Heart left ventricle (tissue), 16 donors: ENCODE measurements around the gene BTBD17. TPM values are rescaled to one million over a fixed set of nuclear protein-coding genes. Genes with fewer than 3 reads are reported as not detected.
A peak's percentile ranks its signal among the peaks of the same experiment; 100 is the strongest.

ENCODE experiments used
- ATAC-seq, 4 donors: fragments of 200-7000 bp; cut with Tn5 transposase; one replicate each; pipeline ENCODE4 v1.9.1; 2020 to 2022; ENCODE audit warnings: moderate library complexity in 4 of 4, mild to moderate bottlenecking in 3 of 4, moderate number of reproducible peaks in 1 of 4
- DNase-seq, 5 donors: peaks; one replicate each; pipeline ENCODE4 v3.0.0-alpha.2; 2020
- H3K27ac ChIP-seq, 12 donors: fragments of 200-600 bp; sonication (generic) in 4 of 12; one replicate each; pipeline versions ENCODE4 v1.5.0 to v1.8.0; 2016 to 2022; ENCODE audit warnings: mild to moderate bottlenecking in 2 of 12
- H3K27me3 ChIP-seq, 9 donors: fragments of 200-600 bp; sonication (generic) in 2 of 9; one replicate each; pipeline versions ENCODE4 v1.5.1 to v1.8.0; 2016 to 2022; ENCODE audit warnings: mild to moderate bottlenecking in 3 of 9
- H3K36me3 ChIP-seq, 9 donors: fragments of 200-600 bp; sonication (generic) in 2 of 9; one replicate each; pipeline versions ENCODE4 v1.5.0 to v1.8.0; 2018 to 2022; ENCODE audit warnings: mild to moderate bottlenecking in 2 of 9
- H3K4me1 ChIP-seq, 12 donors: fragments of 200-600 bp; sonication (generic) in 4 of 12; one replicate each; pipeline versions ENCODE4 v1.5.0 to v1.8.0; 2016 to 2022; ENCODE audit warnings: mild to moderate bottlenecking in 3 of 12
- H3K4me3 ChIP-seq, 12 donors: fragments of 200-600 bp; sonication (generic) in 4 of 12; one replicate each; pipeline versions ENCODE4 v1.5.0 to v1.8.0; 2017 to 2022; ENCODE audit warnings: mild to moderate bottlenecking in 9 of 12, moderate library complexity in 4 of 12
- H3K9me3 ChIP-seq, 12 donors: fragments of 200-600 bp; sonication (generic) in 4 of 12; one replicate each; pipeline versions ENCODE4 v1.5.0 to v1.8.0; 2016 to 2022; ENCODE audit warnings: mild to moderate bottlenecking in 1 of 12
- CTCF ChIP-seq, 12 donors: fragments of 200-600 bp; sonication (generic) in 4 of 12; IDR thresholded peaks; one replicate each; pipeline versions ENCODE4 v1.5.0 to v1.8.0; 2018 to 2022; ENCODE audit warnings: antibody characterized with exemption in 12 of 12, mild to moderate bottlenecking in 5 of 12
- POLR2A ChIP-seq, 2 donors: fragments of 450-650 bp; IDR thresholded peaks; one replicate each; pipeline ENCODE4 v1.6.1; 2017; ENCODE audit warnings: antibody characterized with exemption in 2 of 2, mild to moderate bottlenecking in 2 of 2, moderate library complexity in 2 of 2
- WGBS, 4 donors: extraction: QIAGEN DNeasy Blood & Tissue Kit in 2 of 4; methylation state at CpG; one replicate each; pipeline versions ENCODE4 v1.1.5 to v1.1.7; 2013 to 2018; 5-methylcytosine and 5-hydroxymethylcytosine counted together
- intact Hi-C, 10 donors: fragments of 100-400 bp; cut with DNase I; formaldehyde crosslinking; loops; one replicate each; pipeline versions ENCODE4 v1.11.1 to v1.14.2; 2022
- polyA plus RNA-seq, 2 donors: library from polyadenylated mRNA; stranded (reverse); fragments of 200-250 nt; gene quantifications; one replicate each; pipeline ENCODE4 v1.2.3, GENCODE V29; 2013
- total RNA-seq, 9 donors: library from RNA; depleted of rRNA in 2 of 9; stranded (reverse); fragments of >200 nt in 2 of 9; fragmentation: NEBNext Ultra II Directional in 3 of 9; extraction: Animal tissue kit (Norgen Biotek cat#: 25700) in 3 of 9; gene quantifications; one replicate each; pipeline versions ENCODE4 v1.1.0 to v1.2.4, GENCODE V29; 2016 to 2023
- donor health status: ischemic (EF 13 %, LVEDD 7.1; RV severe dilation, severe dysfunction).
- donor health status: healthy with polysubstance abuse.
- donor health status: DM: no; HTN: yes; CAD: no.
- donor health status: DM: no; HTN: no; CAD: no.
- donor health status: ischemic (EF 25% LVEDD 6.9; RV normal size, moderate dysfunction).
- donor health status: ischemic (EF 25% LVEDD 5.7; RV mildly dilated, moderate dysfunction).
- donor health status: healthy.
- donor health status: DM: yes; HTN: yes; CAD: no.
- donor health status: ischemic (EF 35%, LVEDD 5.7; RV mildly dilated, moderate dysfunction).
- donor health status: nonischemic (EF 11% LVEDD 7.7; RV severe dilation, severe dysfunction).
- donor health status: DM: yes; HTN: yes; CAD: no.
- donor health status: PGD.
- donor health status: ischemic (EF 29% LVEDD 5.4; RV normal size, mild dysfunction).
- donor health status: nonischemic (EF 23%, LVEDD 6.1; RV moderate dilation, normal function).

Gene BTBD17
- total and polyA plus RNA-seq, 11 donors = not detected

GRCh38 chr17:74369665-74370490 lies 8.2 kb upstream of the BTBD17 start:
- Histone ChIP-seq H3K27me3 (peaks cover 0 to 6% (median 0%) of the 10 kb centered on the region in 9 donors), H3K4me1 (peaks cover 0 to 23% (median 9%) of the 10 kb centered on the region in 12 donors), H3K4me3 (no peak overlapping the region), H3K9me3 (no peaks in the 10 kb centered on the region), H3K36me3 (no peaks in the 10 kb centered on the region), H3K27ac (no peak overlapping the region)
- no peak for ATAC-seq
- intact Hi-C loops = loop anchor here in 8 of 10 donors (2.0 to 10.0 kb wide), 6 partner anchors 122 to 235 kb away; partner anchors contain the start of gene TTYH2 (in 2 of the 8)
- no peak for TF ChIP-seq POLR2A (IDR thresholded peaks at IDR 0.05)
- TF ChIP-seq CTCF (IDR thresholded peaks at IDR 0.05) = no peak
- WGBS, 4 donors = 91 to 95% (median 93%) methylated on average over 9 to 17 of the region's 17 CpGs
- DNase-seq = no peak

DNA sequence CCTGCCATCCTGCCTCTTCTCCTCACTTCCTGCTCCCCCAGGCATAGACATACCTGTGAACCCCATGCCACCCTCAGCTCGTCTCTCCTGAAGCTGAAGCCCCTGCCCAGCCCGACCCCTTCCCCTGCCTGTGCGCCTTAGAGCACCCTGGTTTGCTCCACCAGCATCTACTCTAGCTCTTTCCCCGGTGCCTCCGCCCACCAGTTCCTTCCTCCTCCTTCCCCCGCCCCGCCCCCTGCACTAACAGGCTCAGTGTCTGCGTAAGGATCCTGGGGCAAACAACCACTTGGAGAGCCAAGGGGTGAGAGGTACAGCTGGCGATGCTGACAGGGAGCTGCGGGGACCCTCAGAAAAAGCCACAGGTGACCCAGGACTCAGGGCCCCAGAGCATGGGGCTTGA lies 7.6 kb upstream of the BTBD17 start:
- peaks cover 0 to 23% (median 9%) of the 10 kb centered on the region in 12 donors for H3K4me1 ChIP-seq
- ATAC-seq (peak in 2 of 4 donors; percentile 41 to 68), DNase-seq (peak in 4 of 5 donors; percentile 49 to 75 (median 59))
- WGBS, 4 donors = 27 to 46% (median 39%) methylated on average over 10 of the region's 10 CpGs
- no peaks in the 10 kb centered on the region for H3K9me3 ChIP-seq
- peaks cover 0 to 6% (median 0%) of the 10 kb centered on the region in 9 donors for H3K27me3 ChIP-seq
- H3K27ac ChIP-seq = no peak overlapping the region
- TF ChIP-seq POLR2A (IDR thresholded peaks at IDR 0.05) (no peak), CTCF (IDR thresholded peaks at IDR 0.05) (no peak)
- H3K4me3 ChIP-seq = no peak overlapping the region
- intact Hi-C loops = loop anchor here in 8 of 10 donors (2.0 to 10.0 kb wide), 6 partner anchors 123 to 236 kb away; partner anchors contain the start of gene TTYH2 (in 2 of the 8)
- no peaks in the 10 kb centered on the region for H3K36me3 ChIP-seq

DNA sequence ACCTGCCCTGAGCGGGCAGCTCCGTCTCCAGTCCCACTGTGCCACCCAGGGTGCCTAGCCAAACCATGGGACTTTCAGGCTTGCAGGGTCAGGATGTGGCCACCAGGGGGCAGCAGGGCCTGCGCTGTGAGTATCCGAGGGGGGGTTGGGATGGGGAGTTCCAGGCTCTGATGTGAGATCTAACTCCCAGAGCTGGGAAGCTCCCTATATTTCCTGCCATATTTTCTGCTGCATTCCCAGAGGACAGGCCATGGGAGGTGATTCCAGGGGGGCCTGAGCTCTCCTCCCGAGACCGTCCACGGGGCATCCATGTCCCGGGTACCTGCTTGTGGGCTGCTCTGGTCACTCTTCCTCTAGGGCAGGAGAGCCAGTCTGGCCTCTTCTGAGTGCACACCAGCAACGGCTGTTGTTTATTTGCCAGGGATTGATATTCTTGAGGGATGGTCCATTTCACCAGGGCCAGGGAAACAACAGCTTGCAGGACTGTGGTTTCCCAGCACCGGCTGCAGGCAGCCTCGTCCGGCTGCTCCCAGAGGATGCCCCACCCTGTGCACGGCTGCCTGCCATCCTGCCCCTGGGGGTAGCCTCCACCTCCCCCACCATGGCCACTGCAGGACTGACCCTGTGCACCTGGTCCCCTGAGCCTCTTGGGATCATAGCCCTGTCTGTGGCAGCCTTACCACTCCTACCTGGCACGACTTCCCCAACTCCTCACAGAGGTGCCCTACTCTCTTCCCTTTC lies 6.8 kb upstream of the BTBD17 start:
- DNase-seq = peak; percentile 70 to 85 (median 76)
- WGBS, 4 donors = 13 to 29% (median 22%) methylated on average over 9 to 14 of the region's 14 CpGs
- peak; percentile 64 to 86 (median 78) for ATAC-seq
- Histone ChIP-seq H3K27me3 (peaks cover 0 to 6% (median 0%) of the 10 kb centered on the region in 9 donors), H3K27ac (no peak overlapping the region), H3K4me1 (peaks cover 0 to 18% (median 9%) of the 10 kb centered on the region in 12 donors), H3K4me3 (peak overlapping the region in 6 of 12 donors; percentile 5 to 19 (median 14)), H3K9me3 (no peaks in the 10 kb centered on the region), H3K36me3 (no peaks in the 10 kb centered on the region)
- TF ChIP-seq POLR2A (IDR thresholded peaks at IDR 0.05) (no peak), CTCF (IDR thresholded peaks at IDR 0.05) (peak; percentile 85 to 97 (median 90))
- intact Hi-C loops = loop anchor here in 9 of 10 donors (1.0 to 10.0 kb wide), 7 partner anchors 124 to 236 kb away; partner anchors contain the start of gene TTYH2 (in 2 of the 9)
